Neutrophil (primary cell): Measurements from ENCODE around the gene SEC14L3.
"Not testable (repeated sequence)": the region's sequence is repeated elsewhere in the genome, so short reads cannot be mapped to it uniquely, and the experiment has no call there.

Source experiments
- H3K27ac ChIP-seq: fragments of 200-600 bp; sonication (generic); 2 replicates; pipeline ENCODE4 v1.5.1; 2016; ENCODE audit warnings: mild to moderate bottlenecking, moderate library complexity
- H3K27me3 ChIP-seq: fragments of 200-600 bp; sonication (generic); 2 replicates; pipeline ENCODE4 v1.6.0; 2016; ENCODE audit warnings: mild to moderate bottlenecking
- H3K36me3 ChIP-seq: fragments of 200-600 bp; sonication (generic); 2 replicates; pipeline ENCODE4 v1.5.1; 2017
- H3K4me1 ChIP-seq, 2 experiments: fragments of 200-600 bp in 1 of 2; sonication (generic) in 1 of 2; 1 replicate in 1 of 2; 2 replicates in 1 of 2; pipeline versions ENCODE4 v1.5.1 to v1.6.1; 2013 to 2016; ENCODE audit warnings: low read depth in 1 of 2, low read length in 1 of 2, mild to moderate bottlenecking in 1 of 2, moderate library complexity in 1 of 2; ENCODE audit not compliant: control insufficient read depth in 1 of 2, insufficient read depth in 1 of 2
- H3K4me3 ChIP-seq, 2 experiments: fragments of 200-600 bp in 1 of 2; sonication (generic) in 1 of 2; 1 replicate in 1 of 2; 2 replicates in 1 of 2; pipeline ENCODE4 v1.5.1; 2013 to 2016; ENCODE audit warnings: low read depth in 1 of 2, low read length in 1 of 2, mild to moderate bottlenecking in 1 of 2, moderate library complexity in 1 of 2
- H3K9me3 ChIP-seq: fragments of 200-600 bp; sonication (generic); 2 replicates; pipeline ENCODE4 v1.5.1; 2016
- TF ChIP-seq, protein P1 (sequence below): fragments of 200-600 bp; sonication (generic); IDR thresholded peaks from 2 replicates; pipeline ENCODE4 v1.5.1; 2016; ENCODE audit warnings: antibody characterized with exemption

The SEC14L3 gene

DNA sequence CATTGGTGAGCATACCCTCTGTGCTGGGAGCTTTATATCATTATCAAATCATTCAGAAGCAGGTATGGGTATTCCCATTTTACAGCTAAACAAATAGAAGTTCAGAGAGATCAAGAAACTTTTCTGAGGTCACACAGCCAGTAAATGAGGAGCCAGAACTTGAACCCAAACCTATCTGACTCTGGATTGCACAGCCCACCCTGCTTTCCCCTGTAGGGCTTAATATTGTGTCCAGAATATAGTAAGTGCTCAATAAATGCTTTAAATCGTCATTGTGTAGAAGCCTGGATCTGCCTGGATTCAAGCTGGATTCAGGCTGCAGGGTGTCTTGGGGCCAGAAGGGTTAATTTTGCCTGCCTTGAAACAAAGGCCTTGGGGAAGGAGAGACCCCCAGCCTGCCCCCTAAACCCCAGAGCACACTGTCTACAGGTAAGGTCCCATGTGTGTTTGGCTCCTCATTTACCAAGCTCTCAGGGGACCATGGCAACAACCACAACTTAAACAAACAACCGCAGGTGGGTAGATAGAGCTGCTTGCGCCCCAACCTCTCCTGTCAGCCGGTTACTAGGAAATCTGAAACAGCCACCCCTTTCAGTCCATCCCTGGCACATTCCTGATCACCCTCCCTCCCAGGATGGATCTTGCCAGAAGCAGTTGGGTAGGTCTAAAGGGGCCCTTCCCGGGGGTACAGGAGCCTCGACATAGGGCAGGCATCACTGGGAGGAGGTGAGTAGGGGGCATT lies 3.0 kb upstream of the SEC14L3 start:
- Histone ChIP-seq H3K4me3 (no peak overlapping the region), H3K27ac (no peak overlapping the region), H3K4me1 (no peaks in the 10 kb centered on the region), H3K9me3 (no peaks in the 10 kb centered on the region), H3K27me3 (peaks cover 49% of the 10 kb centered on the region), H3K36me3 (no peaks in the 10 kb centered on the region)
- TF ChIP-seq, protein P1, sequence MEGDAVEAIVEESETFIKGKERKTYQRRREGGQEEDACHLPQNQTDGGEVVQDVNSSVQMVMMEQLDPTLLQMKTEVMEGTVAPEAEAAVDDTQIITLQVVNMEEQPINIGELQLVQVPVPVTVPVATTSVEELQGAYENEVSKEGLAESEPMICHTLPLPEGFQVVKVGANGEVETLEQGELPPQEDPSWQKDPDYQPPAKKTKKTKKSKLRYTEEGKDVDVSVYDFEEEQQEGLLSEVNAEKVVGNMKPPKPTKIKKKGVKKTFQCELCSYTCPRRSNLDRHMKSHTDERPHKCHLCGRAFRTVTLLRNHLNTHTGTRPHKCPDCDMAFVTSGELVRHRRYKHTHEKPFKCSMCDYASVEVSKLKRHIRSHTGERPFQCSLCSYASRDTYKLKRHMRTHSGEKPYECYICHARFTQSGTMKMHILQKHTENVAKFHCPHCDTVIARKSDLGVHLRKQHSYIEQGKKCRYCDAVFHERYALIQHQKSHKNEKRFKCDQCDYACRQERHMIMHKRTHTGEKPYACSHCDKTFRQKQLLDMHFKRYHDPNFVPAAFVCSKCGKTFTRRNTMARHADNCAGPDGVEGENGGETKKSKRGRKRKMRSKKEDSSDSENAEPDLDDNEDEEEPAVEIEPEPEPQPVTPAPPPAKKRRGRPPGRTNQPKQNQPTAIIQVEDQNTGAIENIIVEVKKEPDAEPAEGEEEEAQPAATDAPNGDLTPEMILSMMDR: no peak

DNA sequence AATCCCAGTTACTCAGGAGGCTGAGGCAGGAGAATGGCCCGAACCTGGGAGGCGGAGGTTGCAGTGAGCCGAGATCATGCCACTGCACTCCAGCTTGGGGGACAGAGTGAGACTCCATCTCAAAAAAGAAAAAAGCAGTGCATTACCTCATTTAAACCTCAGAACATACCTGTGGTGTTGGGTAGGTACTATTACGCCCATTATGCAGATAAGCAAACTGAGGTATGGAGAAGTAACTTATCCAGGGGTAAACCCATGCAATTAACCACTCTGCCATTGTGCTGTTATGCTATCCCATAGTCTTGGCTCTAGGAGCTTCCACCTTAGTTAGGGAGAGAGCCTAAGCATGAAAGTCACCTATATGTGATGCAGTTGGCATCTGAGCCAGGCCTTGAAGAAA lies 2.3 kb upstream of the SEC14L3 start:
- Histone ChIP-seq H3K27ac (no peak overlapping the region), H3K36me3 (no peaks in the 10 kb centered on the region), H3K27me3 (peaks cover 50% of the 10 kb centered on the region), H3K4me1 (no peaks in the 10 kb centered on the region), H3K9me3 (no peaks in the 10 kb centered on the region), H3K4me3 (no peak overlapping the region)
- TF ChIP-seq, protein P1: no peak

DNA sequence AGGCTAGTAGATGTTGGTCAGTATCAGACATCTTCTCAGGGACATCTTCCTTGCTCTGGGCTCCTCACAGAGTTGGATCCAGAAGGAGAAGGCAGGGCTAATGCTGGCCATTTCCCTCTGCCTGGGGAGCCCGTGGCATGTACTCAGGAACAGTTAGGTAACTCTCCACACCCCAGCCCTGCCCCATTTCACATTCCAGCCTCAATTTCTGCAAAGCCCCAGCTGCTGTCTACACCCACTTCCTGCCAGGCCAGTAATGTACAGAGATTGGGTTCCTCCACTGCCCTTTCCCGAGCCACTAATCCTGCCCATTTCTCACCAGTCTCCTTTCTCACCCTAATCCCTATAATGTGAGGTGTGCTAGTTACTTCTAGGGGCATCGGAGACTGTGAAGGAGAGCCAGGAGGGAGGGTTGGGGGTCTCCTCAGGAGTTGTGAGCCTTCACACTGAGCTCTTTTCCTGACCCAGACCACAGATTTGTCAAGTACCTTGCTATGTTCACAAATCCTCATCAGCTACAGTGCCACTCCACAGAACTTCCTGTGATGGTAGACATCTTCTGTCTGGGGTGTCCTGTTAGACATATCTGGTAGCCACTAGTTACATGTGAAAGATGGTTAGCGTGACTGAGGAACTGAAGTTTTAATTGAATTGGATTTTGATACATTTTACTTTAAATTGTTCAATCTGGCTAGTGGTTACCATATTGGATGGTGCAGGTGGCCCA lies 1.3 kb upstream of the SEC14L3 start:
- no peak overlapping the region for H3K27ac ChIP-seq
- H3K9me3 ChIP-seq: no peaks in the 10 kb centered on the region
- TF ChIP-seq, protein P1: no peak
- H3K4me3 ChIP-seq: no peak overlapping the region
- peaks cover 50% of the 10 kb centered on the region for H3K27me3 ChIP-seq
- no peaks in the 10 kb centered on the region for H3K36me3 ChIP-seq
- H3K4me1 ChIP-seq: no peaks in the 10 kb centered on the region

DNA sequence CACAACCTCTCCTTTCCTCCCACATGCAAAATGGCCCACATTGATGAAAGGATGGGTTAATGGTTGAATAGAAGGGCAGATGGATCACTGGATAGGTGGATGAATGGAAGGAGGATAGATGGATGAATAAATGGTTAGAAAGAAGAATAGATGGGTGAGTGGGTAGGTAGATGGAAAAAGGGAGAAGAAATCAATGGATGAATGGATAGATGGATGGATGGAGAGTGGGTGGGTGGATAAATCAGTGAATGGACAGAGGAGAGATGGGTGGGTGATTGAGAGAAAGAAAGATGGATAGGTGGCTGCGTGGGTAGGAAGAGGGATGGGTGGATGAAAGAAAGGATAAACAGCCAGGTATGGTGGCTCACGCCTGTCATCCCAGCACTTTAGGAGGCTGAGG lies 1.2 kb downstream of the SEC14L3 start:
- Histone ChIP-seq H3K36me3 (no peaks in the 10 kb centered on the region), H3K27ac (no peak overlapping the region), H3K9me3 (no peaks in the 10 kb centered on the region), H3K4me1 (no peaks in the 10 kb centered on the region), H3K4me3 (no peak overlapping the region), H3K27me3 (peaks cover 48% of the 10 kb centered on the region)
- TF ChIP-seq, protein P1: no peak

DNA sequence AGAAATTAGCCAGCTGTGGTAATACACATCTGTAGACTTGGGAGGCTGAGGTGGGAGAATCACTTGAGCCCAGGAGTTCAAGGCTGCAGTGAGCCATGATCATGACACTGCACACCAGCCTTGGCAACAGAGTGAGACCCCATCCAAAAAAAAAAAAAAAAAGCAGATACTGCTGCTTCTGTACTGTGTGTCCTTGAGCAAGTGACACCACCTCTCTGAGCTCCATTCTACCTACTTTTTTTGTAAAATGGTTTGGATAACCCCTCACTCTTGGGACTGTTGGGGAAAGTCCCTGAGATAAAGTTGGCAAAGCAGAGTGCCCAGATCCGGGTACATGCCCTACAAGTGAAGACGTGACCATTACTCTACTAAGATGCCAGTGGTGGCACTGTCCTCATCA lies 2.7 kb downstream of the SEC14L3 start:
- Histone ChIP-seq H3K27ac (no peak overlapping the region), H3K27me3 (peaks cover 56% of the 10 kb centered on the region), H3K9me3 (no peaks in the 10 kb centered on the region), H3K36me3 (no peaks in the 10 kb centered on the region), H3K4me3 (no peak overlapping the region), H3K4me1 (no peaks in the 10 kb centered on the region)
- TF ChIP-seq, protein P1: no peak

DNA sequence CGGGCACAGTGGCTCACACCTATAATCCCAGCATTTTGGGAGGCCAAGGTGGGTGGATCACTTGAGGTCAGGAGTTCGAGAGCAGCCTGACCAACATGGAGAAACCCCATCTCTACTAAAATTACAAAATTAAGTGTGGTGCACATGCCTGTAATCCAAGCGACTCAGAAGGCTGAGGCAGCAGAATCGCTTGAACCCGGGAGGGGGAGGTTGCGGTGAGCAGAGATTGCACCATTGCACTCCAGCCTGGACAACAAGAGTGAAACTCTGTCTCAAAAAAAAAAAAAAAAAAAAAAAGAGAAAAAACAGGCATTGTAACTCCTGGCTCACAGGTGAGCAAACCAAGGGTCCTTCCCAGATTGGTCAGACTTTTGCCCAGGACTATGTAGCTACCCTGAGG lies 11.3 kb downstream of the SEC14L3 start:
- H3K4me3 ChIP-seq: not testable (repeated sequence)

More for the DNA sequence above, 11.3 kb downstream of the SEC14L3 start:
- not testable (repeated sequence) for H3K9me3 ChIP-seq, H3K27ac ChIP-seq, H3K36me3 ChIP-seq, H3K4me1 ChIP-seq
- H3K27me3 ChIP-seq: peaks cover 30% of the 10 kb centered on the region
